HG02981 (cell line): ENCODE measurements around the gene FAM162A.
"Not testable (repeated sequence)": the region's sequence is repeated elsewhere in the genome, so short reads cannot be mapped to it uniquely, and the experiment has no call there.

Experiments
- ATAC-seq: cut with Tn5 transposase; IDR thresholded peaks from one replicate; pipeline ENCODE4 v1.9.1; 2021; ENCODE audit warnings: mild to moderate bottlenecking, moderate library complexity; ENCODE audit not compliant: unreplicated experiment

FAM162A gene

GRCh38 chr3:122415104-122415744 is 31.2 kb downstream of the FAM162A start:
- peak; percentile 50 for ATAC-seq

GRCh38 chr3:122415762-122416654 is 32.0 kb downstream of the FAM162A start, which contains the start of gene WDR5B:
WDR5B (minus strand) TSS chr3:122416062; CDS start chr3:122415528, 534 bp downstream.
- ATAC-seq, result peak; percentile 78

- no peak for ATAC-seq
Observed at GRCh38 chr3:122416966-122417365, 33.0 kb downstream of the FAM162A start.

- ATAC-seq, result no peak
Observed at GRCh38 chr3:122421101-122421500, 37.1 kb downstream of the FAM162A start.

- ATAC-seq, result no peak
Observed at GRCh38 chr3:122421836-122422235, 37.9 kb downstream of the FAM162A start.

GRCh38 chr3:122427857-122428471 is 44.0 kb downstream of the FAM162A start:
- ATAC-seq, result no peak

GRCh38 chr3:122430371-122430770 is 46.4 kb downstream of the FAM162A start:
- no peak for ATAC-seq

- ATAC-seq, result no peak
Observed at GRCh38 chr3:122435950-122436349, 52.0 kb downstream of the FAM162A start.

GRCh38 chr3:122443090-122443489 is 59.1 kb downstream of the FAM162A start:
- ATAC-seq, result no peak

GRCh38 chr3:122443762-122444490 is 59.9 kb downstream of the FAM162A start:
- not testable (repeated sequence) for ATAC-seq

- not testable (repeated sequence) for ATAC-seq
Observed at GRCh38 chr3:122444491-122444887, 60.5 kb downstream of the FAM162A start.

- not testable (repeated sequence) for ATAC-seq
Observed at GRCh38 chr3:122448218-122448617, 64.2 kb downstream of the FAM162A start.

GRCh38 chr3:122451371-122451770 is 67.4 kb downstream of the FAM162A start:
- no peak for ATAC-seq

GRCh38 chr3:122456074-122456473 is 72.1 kb downstream of the FAM162A start:
- no peak for ATAC-seq

- ATAC-seq, result no peak
Observed at GRCh38 chr3:122457706-122458105, 73.7 kb downstream of the FAM162A start.

- no peak for ATAC-seq
Observed at GRCh38 chr3:122458992-122459391, 75.0 kb downstream of the FAM162A start.

GRCh38 chr3:122461806-122462205 is 77.8 kb downstream of the FAM162A start:
- no peak for ATAC-seq
